Caco-2 (cell line): ENCODE results near the gene CAPN8. TPM values are rescaled to one million over a fixed set of nuclear protein-coding genes. Genes with fewer than 3 reads are reported as not detected.

Experiments used
- BruUV-seq: library from RNA; stranded (reverse); fragments of 400-500 nt; replicated peaks from 2 replicates; lab custom pipeline; 2021; lab: Mats Ljungman, UMichigan
- CTCF ChIA-PET: fragments of 300-600 bp; sonication (Branson Sonifier 250); formaldehyde crosslinking; loops from one replicate; lab custom pipeline; 2022; ENCODE audit warnings: antibody characterized with exemption; lab: Charles Lee
- POLR2A ChIA-PET: fragments of 300-600 bp; sonication (Branson Sonifier 250); formaldehyde crosslinking; loops from one replicate; lab custom pipeline; 2022; ENCODE audit warnings: antibody characterized with exemption; lab: Charles Lee
- DNase-seq, 2 experiments: peaks; one replicate each; pipeline versions ENCODE4 v3.0.0 to v3.0.0-alpha.2; 2020 to 2022
- H3K27me3 ChIP-seq: replicated peaks from 2 replicates; pipeline ENCODE4 v1.6.0; 2011; ENCODE audit warnings: low read length; ENCODE audit not compliant: control insufficient read depth, insufficient read depth
- H3K36me3 ChIP-seq: 2 replicates; pipeline ENCODE4 v1.5.1; 2011; ENCODE audit warnings: low read length; ENCODE audit not compliant: control insufficient read depth, insufficient read depth
- H3K4me1 ChIP-seq: fragments of 250-450 bp; sonication (Bioruptor Pico); 2 replicates; pipeline ENCODE4 v1.5.1; 2020; ENCODE audit warnings: mild to moderate bottlenecking
- H3K4me3 ChIP-seq: 2 replicates; pipeline ENCODE4 v1.5.1; 2011; ENCODE audit warnings: low read depth, mild to moderate bottlenecking, control low read depth, low read length
- H3K9me3 ChIP-seq: fragments of 250-450 bp; sonication (Bioruptor Pico); 2 replicates; pipeline ENCODE4 v1.5.1; 2020; ENCODE audit warnings: mild to moderate bottlenecking, moderate library complexity
- H3K27ac Mint-ChIP-seq: one replicate; pipeline ENCODE4 v1.8.0; 2022; ENCODE audit warnings: mixed read lengths; ENCODE audit not compliant: unreplicated experiment
- H3K27me3 Mint-ChIP-seq: one replicate; pipeline ENCODE4 v1.8.0; 2022; ENCODE audit warnings: mixed read lengths; ENCODE audit not compliant: insufficient read depth, unreplicated experiment
- H3K36me3 Mint-ChIP-seq: one replicate; pipeline ENCODE4 v1.8.0; 2022; ENCODE audit warnings: mild to moderate bottlenecking, mixed read lengths; ENCODE audit not compliant: insufficient read depth, unreplicated experiment
- H3K4me1 Mint-ChIP-seq: one replicate; pipeline ENCODE4 v1.8.0; 2022; ENCODE audit warnings: low read depth, mixed read lengths; ENCODE audit not compliant: unreplicated experiment
- H3K4me3 Mint-ChIP-seq: one replicate; pipeline ENCODE4 v1.8.0; 2022; ENCODE audit warnings: mild to moderate bottlenecking, moderate library complexity, mixed read lengths; ENCODE audit not compliant: unreplicated experiment
- H3K9me3 Mint-ChIP-seq: one replicate; pipeline ENCODE4 v1.8.0; 2022; ENCODE audit warnings: mixed read lengths; ENCODE audit not compliant: unreplicated experiment
- intact Hi-C: fragments of 100-400 bp; cut with micrococcal nuclease; formaldehyde crosslinking; loops from one replicate; pipeline ENCODE4 v1.10.0; 2022; ENCODE audit not compliant: unreplicated experiment
- total RNA-seq: library from RNA; stranded (reverse); gene quantifications from 2 replicates; pipeline ENCODE4 v1.2.3, GENCODE V29; 2022
- TF ChIP-seq, protein P1 (sequence below), 2 experiments: fragments of 200-600 bp in 1 of 2; IDR thresholded peaks; 1 replicate in 1 of 2; 2 replicates in 1 of 2; pipeline versions ENCODE4 v1.5.1 to v1.8.0; 2011 to 2022; ENCODE audit warnings: antibody characterized with exemption in 1 of 2, control low read depth in 1 of 2, inconsistent platforms in 1 of 2, low read depth in 1 of 2, low read length in 1 of 2, mild to moderate bottlenecking in 1 of 2, moderate library complexity in 1 of 2; ENCODE audit not compliant: insufficient read depth in 1 of 2, severe bottlenecking in 1 of 2, unreplicated experiment in 1 of 2

The CAPN8 gene
- total RNA-seq, 1 experiment from 2014 or later, result 4.1 TPM

DNA sequence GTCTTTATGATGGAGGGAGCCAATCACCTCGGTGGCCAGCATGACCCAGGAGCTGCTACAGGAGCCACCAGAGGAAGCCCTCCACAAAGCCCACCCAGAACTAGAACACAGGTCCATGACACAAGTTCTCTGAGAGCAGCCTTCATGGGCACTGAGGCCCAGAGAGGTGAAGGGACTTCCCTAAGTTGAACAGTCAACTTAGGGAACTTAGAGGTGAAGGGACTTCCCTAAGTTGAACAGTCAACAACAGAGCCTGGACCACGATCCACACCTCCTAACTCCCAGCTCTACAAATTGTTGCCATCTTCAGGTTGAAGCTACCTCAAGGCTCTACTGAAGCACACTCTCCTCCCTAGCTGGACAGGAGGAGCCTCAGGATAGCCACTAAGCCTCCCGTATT lies 139.5 kb downstream of the CAPN8 start:
- H3K4me3 ChIP-seq, result no peak overlapping the region
- no peaks in the 10 kb centered on the region for H3K9me3 Mint-ChIP-seq
- H3K9me3 ChIP-seq, result no peaks in the 10 kb centered on the region
- POLR2A ChIA-PET, result no interaction called here
- no peak overlapping the region for H3K27ac Mint-ChIP-seq
- no peaks in the 10 kb centered on the region for H3K4me1 ChIP-seq
- no peaks in the 10 kb centered on the region for H3K27me3 ChIP-seq
- H3K36me3 ChIP-seq, result no peaks in the 10 kb centered on the region
- no peak for DNase-seq
- H3K4me3 Mint-ChIP-seq, result no peak overlapping the region
- intact Hi-C loops, result no loop called here
- no peaks in the 10 kb centered on the region for H3K27me3 Mint-ChIP-seq
- TF ChIP-seq, protein P1, sequence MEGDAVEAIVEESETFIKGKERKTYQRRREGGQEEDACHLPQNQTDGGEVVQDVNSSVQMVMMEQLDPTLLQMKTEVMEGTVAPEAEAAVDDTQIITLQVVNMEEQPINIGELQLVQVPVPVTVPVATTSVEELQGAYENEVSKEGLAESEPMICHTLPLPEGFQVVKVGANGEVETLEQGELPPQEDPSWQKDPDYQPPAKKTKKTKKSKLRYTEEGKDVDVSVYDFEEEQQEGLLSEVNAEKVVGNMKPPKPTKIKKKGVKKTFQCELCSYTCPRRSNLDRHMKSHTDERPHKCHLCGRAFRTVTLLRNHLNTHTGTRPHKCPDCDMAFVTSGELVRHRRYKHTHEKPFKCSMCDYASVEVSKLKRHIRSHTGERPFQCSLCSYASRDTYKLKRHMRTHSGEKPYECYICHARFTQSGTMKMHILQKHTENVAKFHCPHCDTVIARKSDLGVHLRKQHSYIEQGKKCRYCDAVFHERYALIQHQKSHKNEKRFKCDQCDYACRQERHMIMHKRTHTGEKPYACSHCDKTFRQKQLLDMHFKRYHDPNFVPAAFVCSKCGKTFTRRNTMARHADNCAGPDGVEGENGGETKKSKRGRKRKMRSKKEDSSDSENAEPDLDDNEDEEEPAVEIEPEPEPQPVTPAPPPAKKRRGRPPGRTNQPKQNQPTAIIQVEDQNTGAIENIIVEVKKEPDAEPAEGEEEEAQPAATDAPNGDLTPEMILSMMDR (IDR thresholded peaks at IDR 0.05; ENCODE audit: insufficient read depth in 1 of 2, low read depth in 1 of 2, low read length in 1 of 2, severe bottlenecking in 1 of 2, unreplicated experiment in 1 of 2), result no peak
- H3K36me3 Mint-ChIP-seq, result no peaks in the 10 kb centered on the region
- no peaks in the 10 kb centered on the region for H3K4me1 Mint-ChIP-seq
- CTCF ChIA-PET, result no interaction called here
- no TSS peak for BruUV-seq

DNA sequence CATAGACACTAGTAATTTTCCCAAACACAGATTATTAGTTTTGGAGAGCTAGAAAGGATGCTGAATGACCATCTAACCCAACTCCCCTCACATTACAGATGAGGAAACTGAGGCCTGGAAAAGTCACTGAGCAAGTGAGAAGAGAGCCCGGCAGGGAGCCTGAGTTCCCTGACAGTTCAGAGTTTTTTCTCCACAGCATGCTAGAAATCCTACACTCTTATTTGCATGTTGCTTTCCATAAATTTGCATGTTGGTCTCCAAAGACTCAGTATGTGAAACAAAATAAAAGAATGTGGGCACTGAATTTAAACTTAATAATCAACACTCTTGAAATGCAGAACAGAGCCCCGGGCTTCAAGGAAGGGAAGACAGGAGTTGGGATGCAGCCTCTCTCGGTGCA lies 140.0 kb downstream of the CAPN8 start:
- ChIA-PET CTCF (no interaction called here), POLR2A (no interaction called here)
- intact Hi-C loops, result no loop called here

DNA sequence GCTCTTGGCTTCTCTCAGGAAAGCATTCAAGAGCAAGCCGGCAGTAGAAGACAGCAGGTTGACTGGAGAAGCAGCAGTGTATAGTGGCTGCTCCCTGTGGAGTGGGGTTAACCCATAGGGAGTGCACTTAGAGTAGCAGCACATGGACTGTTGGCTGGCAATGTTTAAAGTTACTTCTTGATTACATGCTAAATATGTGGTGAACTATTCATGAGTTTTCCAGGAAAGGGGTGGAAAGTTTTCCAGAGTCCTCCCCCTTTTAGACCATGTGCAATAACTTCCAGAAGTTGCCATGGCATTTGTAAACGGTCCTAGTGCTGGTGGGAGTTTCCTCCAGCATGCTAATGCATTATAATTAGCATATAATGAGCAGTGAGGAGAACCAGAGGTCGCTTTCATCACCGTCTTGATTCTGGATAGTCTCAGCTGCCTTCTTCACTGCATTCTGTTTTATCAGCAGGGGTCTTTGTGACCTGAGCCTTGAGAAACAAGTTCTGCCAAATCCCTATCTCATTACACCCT lies 140.5 kb downstream of the CAPN8 start:
- DNase-seq, result no peak
- Mint-ChIP-seq H3K27me3 (no peaks in the 10 kb centered on the region), H3K36me3 (no peaks in the 10 kb centered on the region), H3K9me3 (no peaks in the 10 kb centered on the region), H3K4me1 (no peaks in the 10 kb centered on the region), H3K4me3 (no peak overlapping the region), H3K27ac (no peak overlapping the region)
- Histone ChIP-seq H3K27me3 (no peaks in the 10 kb centered on the region), H3K4me1 (no peaks in the 10 kb centered on the region), H3K9me3 (no peaks in the 10 kb centered on the region), H3K36me3 (no peaks in the 10 kb centered on the region), H3K4me3 (no peak overlapping the region)
- ChIA-PET CTCF (no interaction called here), POLR2A (no interaction called here)
- TF ChIP-seq, protein P1 (IDR thresholded peaks at IDR 0.05; ENCODE audit: insufficient read depth in 1 of 2, low read depth in 1 of 2, low read length in 1 of 2, severe bottlenecking in 1 of 2, unreplicated experiment in 1 of 2), result no peak
- intact Hi-C loops, result no loop called here
- BruUV-seq, result no TSS peak

More for the DNA sequence above, 140.0 kb downstream of the CAPN8 start:
- no peaks in the 10 kb centered on the region for H3K9me3 ChIP-seq
- no peaks in the 10 kb centered on the region for H3K9me3 Mint-ChIP-seq
- no peaks in the 10 kb centered on the region for H3K4me1 ChIP-seq
- no TSS peak for BruUV-seq
- H3K4me1 Mint-ChIP-seq, result no peaks in the 10 kb centered on the region
- H3K27ac Mint-ChIP-seq, result no peak overlapping the region
- no peak for DNase-seq
- no peaks in the 10 kb centered on the region for H3K27me3 Mint-ChIP-seq
- TF ChIP-seq, protein P1 (IDR thresholded peaks at IDR 0.05; ENCODE audit: insufficient read depth in 1 of 2, low read depth in 1 of 2, low read length in 1 of 2, severe bottlenecking in 1 of 2, unreplicated experiment in 1 of 2), result no peak
- no peak overlapping the region for H3K4me3 Mint-ChIP-seq
- no peak overlapping the region for H3K4me3 ChIP-seq
- H3K27me3 ChIP-seq, result no peaks in the 10 kb centered on the region
- no peaks in the 10 kb centered on the region for H3K36me3 Mint-ChIP-seq
- no peaks in the 10 kb centered on the region for H3K36me3 ChIP-seq
